ENCODE results near the gene GRIN3B.

DNA sequence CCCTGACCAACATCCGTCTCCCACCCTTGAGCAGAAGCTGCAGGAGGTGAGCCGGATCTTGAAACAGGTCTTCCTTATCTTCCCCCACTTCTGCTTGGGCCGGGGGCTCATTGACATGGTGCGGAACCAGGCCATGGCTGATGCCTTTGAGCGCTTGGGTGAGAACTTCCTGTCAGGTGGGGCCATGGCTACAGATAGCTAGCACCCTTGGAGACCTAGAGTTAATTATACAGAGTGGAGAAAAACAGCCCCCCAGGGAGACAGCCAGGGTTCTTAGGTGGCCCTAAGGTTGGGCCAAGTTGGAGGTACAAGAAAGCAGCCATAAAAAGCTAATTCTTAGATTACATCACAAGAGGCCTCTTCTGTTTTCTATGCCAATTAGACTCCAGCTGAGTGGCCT lies 57.9 kb downstream of the GRIN3B start:
- TF ChIP-seq, protein P1, sequence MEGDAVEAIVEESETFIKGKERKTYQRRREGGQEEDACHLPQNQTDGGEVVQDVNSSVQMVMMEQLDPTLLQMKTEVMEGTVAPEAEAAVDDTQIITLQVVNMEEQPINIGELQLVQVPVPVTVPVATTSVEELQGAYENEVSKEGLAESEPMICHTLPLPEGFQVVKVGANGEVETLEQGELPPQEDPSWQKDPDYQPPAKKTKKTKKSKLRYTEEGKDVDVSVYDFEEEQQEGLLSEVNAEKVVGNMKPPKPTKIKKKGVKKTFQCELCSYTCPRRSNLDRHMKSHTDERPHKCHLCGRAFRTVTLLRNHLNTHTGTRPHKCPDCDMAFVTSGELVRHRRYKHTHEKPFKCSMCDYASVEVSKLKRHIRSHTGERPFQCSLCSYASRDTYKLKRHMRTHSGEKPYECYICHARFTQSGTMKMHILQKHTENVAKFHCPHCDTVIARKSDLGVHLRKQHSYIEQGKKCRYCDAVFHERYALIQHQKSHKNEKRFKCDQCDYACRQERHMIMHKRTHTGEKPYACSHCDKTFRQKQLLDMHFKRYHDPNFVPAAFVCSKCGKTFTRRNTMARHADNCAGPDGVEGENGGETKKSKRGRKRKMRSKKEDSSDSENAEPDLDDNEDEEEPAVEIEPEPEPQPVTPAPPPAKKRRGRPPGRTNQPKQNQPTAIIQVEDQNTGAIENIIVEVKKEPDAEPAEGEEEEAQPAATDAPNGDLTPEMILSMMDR (IDR thresholded peaks at IDR 0.05), result no peak
- no peak for TF ChIP-seq EZH2 (IDR thresholded peaks at IDR 0.05; ENCODE audit: borderline replicate concordance, insufficient read depth, low read depth, low read length, poor library complexity, severe bottlenecking)

All from B cell (primary cell).